Heart right ventricle (tissue), 16 donors: ENCODE data around the gene CSTF3. TPM values are rescaled to one million over a fixed set of nuclear protein-coding genes. Genes with fewer than 3 reads are reported as not detected.

Source experiments
- ATAC-seq, 8 donors: fragments of 200-7000 bp; cut with Tn5 transposase; one replicate each; pipeline ENCODE4 v1.9.1; 2020; ENCODE audit warnings: mild to moderate bottlenecking in 8 of 8, moderate library complexity in 8 of 8, moderate number of reproducible peaks in 1 of 8
- DNase-seq, 2 donors: peaks; one replicate each; pipeline ENCODE4 v3.0.0-alpha.2; 2020
- H3K27ac ChIP-seq, 10 donors: fragments of 200-600 bp; sonication (generic) in 2 of 10; one replicate each; pipeline versions ENCODE4 v1.5.0 to v1.8.0; 2020 to 2022; ENCODE audit warnings: mild to moderate bottlenecking in 3 of 10
- H3K27me3 ChIP-seq, 7 donors: fragments of 200-600 bp; one replicate each; pipeline ENCODE4 v1.8.0; 2021 to 2022; ENCODE audit warnings: mild to moderate bottlenecking in 2 of 7
- H3K36me3 ChIP-seq, 9 donors: fragments of 200-600 bp; sonication (generic) in 1 of 9; one replicate each; pipeline versions ENCODE4 v1.5.0 to v1.8.0; 2020 to 2022; ENCODE audit warnings: mild to moderate bottlenecking in 2 of 9
- H3K4me1 ChIP-seq, 9 donors: fragments of 200-600 bp; sonication (generic) in 1 of 9; one replicate each; pipeline versions ENCODE4 v1.5.0 to v1.8.0; 2020 to 2022; ENCODE audit warnings: mild to moderate bottlenecking in 4 of 9
- H3K4me3 ChIP-seq, 10 donors: fragments of 200-600 bp; sonication (generic) in 2 of 10; one replicate each; pipeline versions ENCODE4 v1.5.0 to v1.8.0; 2020 to 2022; ENCODE audit warnings: mild to moderate bottlenecking in 7 of 10, moderate library complexity in 2 of 10
- H3K9me3 ChIP-seq, 11 donors: fragments of 200-600 bp in 10 of 11; sonication (generic) in 2 of 11; one replicate each; pipeline versions ENCODE4 v1.5.0 to v1.8.0; 2013 to 2022; ENCODE audit warnings: mild to moderate bottlenecking in 2 of 11, control low read depth in 1 of 11, moderate library complexity in 1 of 11
- CTCF ChIP-seq, 9 donors: fragments of 200-600 bp; sonication (generic) in 2 of 9; IDR thresholded peaks; one replicate each; pipeline versions ENCODE4 v1.5.0 to v1.8.0; 2021 to 2022; ENCODE audit warnings: antibody characterized with exemption in 9 of 9, mild to moderate bottlenecking in 5 of 9, moderate library complexity in 1 of 9
- WGBS, 2 donors: extraction: QIAGEN DNeasy Blood & Tissue Kit; methylation state at CpG; one replicate each; pipeline ENCODE4 v1.1.7; 2013; ENCODE audit warnings: inconsistent platforms in 1 of 2; 5-methylcytosine and 5-hydroxymethylcytosine counted together
- intact Hi-C, 10 donors: fragments of 100-400 bp; cut with DNase I; formaldehyde crosslinking; loops; one replicate each; pipeline versions ENCODE4 v1.11.1 to v1.14.2; 2022
- polyA plus RNA-seq, 2 donors: library from polyadenylated mRNA; stranded (reverse); fragments of 200-250 nt; gene quantifications; one replicate each; pipeline ENCODE4 v1.2.3, GENCODE V29; 2013
- total RNA-seq, 10 donors: library from RNA; stranded (reverse); fragmentation: NEBNext Ultra II Directional in 3 of 10; extraction: Animal tissue kit (Norgen Biotek cat#: 25700) in 3 of 10; gene quantifications; one replicate each; pipeline versions ENCODE4 v1.2.1 to v1.2.4, GENCODE V29; 2021 to 2023
- donor health status: Arrhythmogenic right ventricular cardiomyopathy.
- donor health status: ischemic (EF 13 %, LVEDD 7.1; RV severe dilation, severe dysfunction).
- donor health status: healthy with polysubstance abuse.
- donor health status: DM: no; HTN: yes; CAD: no.
- donor health status: DM: no; HTN: no; CAD: no.
- donor health status: ischemic (EF 25% LVEDD 6.9; RV normal size, moderate dysfunction).
- donor health status: ischemic (EF 25% LVEDD 5.7; RV mildly dilated, moderate dysfunction).
- donor health status: healthy.
- donor health status: DM: yes; HTN: yes; CAD: no.
- donor health status: Ischemic cardiomyopathy.
- donor health status: ischemic (EF 35%, LVEDD 5.7; RV mildly dilated, moderate dysfunction).
- donor health status: nonischemic (EF 11% LVEDD 7.7; RV severe dilation, severe dysfunction).
- donor health status: DM: yes; HTN: yes; CAD: no.
- donor health status: PGD.
- donor health status: ischemic (EF 29% LVEDD 5.4; RV normal size, mild dysfunction).
- donor health status: nonischemic (EF 23%, LVEDD 6.1; RV moderate dilation, normal function).

CSTF3 gene
- total and polyA plus RNA-seq, 12 donors: 8.6 to 46.1 (median 12.7) TPM

- no peak for TF ChIP-seq CTCF (IDR thresholded peaks at IDR 0.05)
- Histone ChIP-seq H3K4me3 (no peak overlapping the region), H3K9me3 (no peaks in the 10 kb centered on the region), H3K36me3 (peaks cover 0 to 45% (median 0%) of the 10 kb centered on the region in 9 donors), H3K27me3 (no peaks in the 10 kb centered on the region), H3K4me1 (peaks cover 0 to 17% (median 6%) of the 10 kb centered on the region in 9 donors), H3K27ac (peak overlapping the region in 1 of 10 donors; percentile 33)
- DNase-seq: no peak
- 80% methylated on average over 1 of the region's 1 CpG for WGBS, 2 donors
- intact Hi-C loops: no loop called here
- ATAC-seq: peak in 1 of 8 donors; percentile 31
These were observed 26.1 kb downstream of the CSTF3 start for GRCh38 chr11:33135216-33135615.

GRCh38 chr11:33134276-33134675 is 27.0 kb downstream of the CSTF3 start:
- WGBS, 2 donors: 80 to 86% methylated on average over 3 of the region's 3 CpGs
- ATAC-seq (no peak), DNase-seq (no peak)
- intact Hi-C loops: no loop called here
- no peak for TF ChIP-seq CTCF (IDR thresholded peaks at IDR 0.05)
- Histone ChIP-seq H3K27me3 (no peaks in the 10 kb centered on the region), H3K27ac (peak overlapping the region in 1 of 10 donors; percentile 33), H3K4me1 (peaks cover 0 to 17% (median 6%) of the 10 kb centered on the region in 9 donors), H3K36me3 (peaks cover 0 to 35% (median 0%) of the 10 kb centered on the region in 9 donors), H3K4me3 (no peak overlapping the region), H3K9me3 (no peaks in the 10 kb centered on the region)

GRCh38 chr11:33133761-33134160 is 27.5 kb downstream of the CSTF3 start:
- Histone ChIP-seq H3K27me3 (no peaks in the 10 kb centered on the region), H3K4me1 (peaks cover 0 to 17% (median 6%) of the 10 kb centered on the region in 9 donors), H3K27ac (peak overlapping the region in 1 of 10 donors; percentile 33), H3K36me3 (peaks cover 0 to 30% (median 0%) of the 10 kb centered on the region in 9 donors), H3K4me3 (no peak overlapping the region), H3K9me3 (no peaks in the 10 kb centered on the region)
- no peak for TF ChIP-seq CTCF (IDR thresholded peaks at IDR 0.05)
- WGBS, 2 donors: 88% methylated on average over 3 of the region's 3 CpGs
- ATAC-seq (no peak), DNase-seq (no peak)
- intact Hi-C loops: no loop called here

- no peaks in the 10 kb centered on the region for H3K27me3 ChIP-seq
- no peak overlapping the region for H3K4me3 ChIP-seq
- H3K9me3 ChIP-seq: no peaks in the 10 kb centered on the region
- H3K4me1 ChIP-seq: peaks cover 0 to 22% (median 6%) of the 10 kb centered on the region in 9 donors
- intact Hi-C loops: no loop called here
- ATAC-seq (no peak), DNase-seq (no peak)
- peaks cover 0 to 19% (median 0%) of the 10 kb centered on the region in 9 donors for H3K36me3 ChIP-seq
- TF ChIP-seq CTCF (IDR thresholded peaks at IDR 0.05): no peak
- no peak overlapping the region for H3K27ac ChIP-seq
- 64 to 75% methylated on average over 4 of the region's 4 CpGs for WGBS, 2 donors
These were observed 28.8 kb downstream of the CSTF3 start for GRCh38 chr11:33132510-33132909.
